Fibroblast of skin of left biceps (primary cell): Measurements from ENCODE around the gene CDCA4.
A peak's percentile ranks its signal among the peaks of the same experiment; 100 is the strongest.
"Not testable (repeated sequence)": the region's sequence is repeated elsewhere in the genome, so short reads cannot be mapped to it uniquely, and the experiment has no call there.

Experiments used
- DNase-seq, 2 experiments: peaks; one replicate each; pipeline ENCODE4 v3.0.0-alpha.2; 2013; ENCODE audit warnings: low read depth in 2 of 2

The CDCA4 gene

DNA sequence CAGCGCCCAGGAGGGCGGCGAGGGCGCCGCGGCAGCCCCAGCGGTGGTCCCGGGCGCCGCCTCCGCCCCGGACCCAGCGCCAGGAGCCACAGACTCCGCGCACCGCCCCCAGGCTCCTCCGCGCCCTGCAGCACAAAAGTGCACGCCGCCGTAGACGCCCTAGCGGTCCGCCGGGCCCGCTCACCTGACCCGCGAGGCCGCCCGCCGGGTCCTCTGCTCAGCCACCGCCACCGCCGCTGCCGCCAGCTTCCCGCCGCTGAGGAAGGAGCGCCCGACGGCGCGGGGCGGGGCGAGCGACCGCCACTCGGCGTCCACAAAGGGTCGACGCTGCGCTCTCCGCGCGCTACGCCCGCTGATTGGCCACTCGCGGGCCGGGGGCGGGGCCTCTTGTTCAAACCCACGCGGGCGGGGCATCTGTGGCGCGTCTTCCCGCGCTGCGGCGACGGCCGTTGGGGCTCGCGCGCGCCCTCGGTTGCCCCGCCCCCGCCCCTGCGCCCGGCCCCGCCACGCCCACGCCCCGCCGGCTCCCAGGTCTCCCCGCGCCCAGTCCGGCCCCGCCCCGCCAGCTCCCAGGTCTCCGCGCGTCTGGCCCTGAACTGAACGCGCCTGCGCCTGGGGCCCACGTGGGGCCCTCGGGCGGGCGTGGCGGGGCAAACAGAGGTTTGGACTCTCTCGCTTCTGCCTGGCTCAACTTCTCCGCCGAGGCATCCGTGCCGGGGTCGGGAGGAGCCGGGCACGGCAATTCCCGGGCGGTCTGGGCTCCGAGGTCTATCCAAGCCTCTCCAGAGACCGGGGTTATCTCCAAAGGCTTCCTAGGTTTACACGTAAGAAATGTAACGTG lies at the start of gene CDCA4:
Gene CDCA4 (minus strand): TSS at position 269 of the 841 bp plus-strand sequence. CDS start 9,154 bp downstream, outside the sequence.
- DNase-seq: peak; percentile 91 to 93

- no peak for DNase-seq
Observed at GRCh38 chr14:105069871-105070759, 49.2 kb upstream of the CDCA4 start.

DNA sequence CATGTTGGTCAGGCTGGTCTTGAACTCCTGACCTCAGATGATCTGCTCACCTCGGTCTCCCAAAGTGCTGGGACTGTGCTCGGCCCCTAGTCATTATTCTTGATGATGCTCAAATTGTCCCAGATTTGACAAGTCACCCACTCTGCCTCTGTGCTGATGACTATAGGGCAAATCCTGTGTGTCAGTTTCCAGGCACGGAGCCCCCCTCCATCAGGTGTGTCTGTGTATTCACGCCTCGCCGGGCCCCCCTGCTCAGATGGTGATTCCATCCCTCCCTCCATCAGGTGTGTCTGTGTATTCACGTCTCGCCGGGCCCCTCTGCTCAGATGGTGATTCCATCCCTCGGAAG lies 48.6 kb upstream of the CDCA4 start:
- DNase-seq: no peak

DNA sequence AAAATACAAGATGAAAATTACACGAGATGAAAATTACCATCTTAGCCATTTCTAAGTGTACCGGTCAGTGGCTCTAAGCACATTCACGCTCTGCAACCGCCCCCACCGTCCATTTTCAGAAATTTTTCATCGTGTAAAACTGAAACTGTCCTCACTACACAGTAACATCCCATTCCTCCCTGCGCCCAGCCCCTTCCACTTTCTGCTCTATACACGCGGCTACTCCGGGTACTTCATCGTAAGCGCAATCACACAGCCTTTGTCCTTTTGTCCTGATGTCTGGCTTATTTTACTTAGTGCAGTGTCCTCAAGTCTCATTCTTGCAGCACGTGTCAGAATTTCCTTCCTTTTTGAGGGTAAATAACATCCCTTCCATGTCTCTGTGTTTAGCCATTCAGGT lies 47.9 kb upstream of the CDCA4 start:
- DNase-seq: no peak

DNA sequence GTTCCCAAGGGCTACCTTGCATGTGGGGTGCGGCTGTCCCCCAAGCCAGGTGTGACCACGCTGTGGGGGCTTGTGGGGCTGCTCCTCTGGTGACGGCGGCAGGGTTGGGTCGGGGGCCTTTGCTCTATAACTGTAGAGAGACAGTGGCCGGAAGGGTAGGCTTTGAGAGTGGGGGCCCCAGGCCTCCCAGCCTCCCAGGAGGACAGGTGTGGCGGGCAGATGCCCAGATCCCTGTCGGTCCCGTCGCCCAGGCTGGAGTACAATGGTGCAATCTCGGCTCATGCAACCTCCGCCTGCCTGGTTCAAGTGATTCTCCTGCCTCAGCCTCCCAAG lies 47.1 kb upstream of the CDCA4 start:
- DNase-seq: no peak

- no peak for DNase-seq
Observed at GRCh38 chr14:105067140-105067968, 46.5 kb upstream of the CDCA4 start.

GRCh38 chr14:105066240-105067071 lies 45.6 kb upstream of the CDCA4 start:
- no peak for DNase-seq

DNA sequence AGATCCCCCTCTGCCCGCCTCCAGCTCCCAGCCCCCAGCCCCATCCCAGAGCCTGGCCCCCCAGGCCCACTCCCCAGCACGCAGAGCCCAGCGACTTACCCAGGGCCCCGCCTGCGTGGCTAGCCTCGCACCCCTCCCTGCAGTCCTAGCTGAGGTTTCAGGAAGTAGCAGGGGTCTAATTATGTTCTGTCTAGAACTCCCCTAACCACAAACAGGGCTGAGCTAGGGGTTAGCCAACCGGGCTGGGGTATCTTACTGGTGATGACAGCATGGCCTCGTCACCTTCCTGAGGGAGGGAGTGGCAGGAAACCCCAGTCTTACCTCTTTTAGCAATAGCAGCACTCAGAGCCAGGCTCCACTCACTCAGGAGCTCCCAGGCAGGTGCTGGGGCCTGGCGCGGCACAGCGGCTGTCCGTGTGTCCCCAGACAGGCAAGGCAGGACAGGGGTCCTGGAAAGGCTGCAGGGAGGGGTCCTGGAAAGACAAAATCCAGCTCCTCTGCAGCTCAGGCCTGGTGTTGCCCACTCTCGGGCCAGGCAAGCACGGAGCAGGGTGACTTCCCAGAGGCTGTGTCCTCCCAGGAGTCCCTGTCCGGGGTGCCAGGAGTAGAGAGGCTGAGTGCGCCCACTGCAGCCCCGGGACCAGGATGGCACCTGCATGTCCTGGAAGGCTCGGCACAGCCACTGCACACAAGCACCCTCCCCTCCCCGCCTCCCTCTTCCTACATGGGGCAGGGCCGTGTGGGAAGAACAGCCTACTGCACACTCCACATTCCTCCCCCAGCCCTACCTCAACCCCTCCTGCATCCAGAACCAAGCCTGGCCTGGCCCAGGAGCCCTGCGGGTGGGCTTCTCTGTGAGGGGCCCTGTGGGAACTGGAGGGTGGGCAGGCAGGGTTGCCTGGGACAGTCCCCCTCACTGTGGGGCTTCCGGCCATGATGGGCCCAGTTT lies 44.7 kb upstream of the CDCA4 start, which contains the start of gene GPR132:
Gene GPR132 (minus strand): TSS at position 151 of the 949 bp plus-strand sequence. CDS start 10,010 bp downstream, outside the sequence.
- no peak for DNase-seq

GRCh38 chr14:105064721-105065143 lies 43.8 kb upstream of the CDCA4 start:
- DNase-seq: no peak

- no peak for DNase-seq
Observed at GRCh38 chr14:105064001-105064400, 43.1 kb upstream of the CDCA4 start.

DNA sequence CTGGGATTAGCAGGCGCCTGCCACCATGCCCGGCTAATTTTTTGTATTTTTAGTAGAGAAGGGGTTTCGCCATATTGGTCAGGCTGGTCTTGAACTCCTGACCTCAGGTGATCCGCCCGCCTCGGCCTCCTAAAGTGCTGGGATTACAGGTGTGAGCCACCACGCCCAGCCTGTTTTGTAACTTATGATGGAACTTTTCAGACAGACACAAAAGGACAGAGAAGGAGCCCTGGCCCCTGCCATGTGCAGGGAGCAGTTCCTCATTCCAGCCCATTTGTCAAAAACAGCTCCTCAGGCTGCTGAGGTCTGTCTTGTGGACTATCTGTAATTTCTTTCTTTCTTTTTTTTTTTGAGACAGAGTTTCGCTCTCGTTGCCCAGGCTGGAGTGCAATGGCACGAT lies 42.6 kb upstream of the CDCA4 start:
- not testable (repeated sequence) for DNase-seq

GRCh38 chr14:105063056-105063455 lies 42.2 kb upstream of the CDCA4 start:
- no peak for DNase-seq

GRCh38 chr14:105062048-105062433 lies 41.2 kb upstream of the CDCA4 start:
- no peak for DNase-seq

GRCh38 chr14:105061428-105062047 lies 40.7 kb upstream of the CDCA4 start:
- DNase-seq: no peak

GRCh38 chr14:105060751-105061427 lies 40.0 kb upstream of the CDCA4 start:
- DNase-seq: no peak

DNA sequence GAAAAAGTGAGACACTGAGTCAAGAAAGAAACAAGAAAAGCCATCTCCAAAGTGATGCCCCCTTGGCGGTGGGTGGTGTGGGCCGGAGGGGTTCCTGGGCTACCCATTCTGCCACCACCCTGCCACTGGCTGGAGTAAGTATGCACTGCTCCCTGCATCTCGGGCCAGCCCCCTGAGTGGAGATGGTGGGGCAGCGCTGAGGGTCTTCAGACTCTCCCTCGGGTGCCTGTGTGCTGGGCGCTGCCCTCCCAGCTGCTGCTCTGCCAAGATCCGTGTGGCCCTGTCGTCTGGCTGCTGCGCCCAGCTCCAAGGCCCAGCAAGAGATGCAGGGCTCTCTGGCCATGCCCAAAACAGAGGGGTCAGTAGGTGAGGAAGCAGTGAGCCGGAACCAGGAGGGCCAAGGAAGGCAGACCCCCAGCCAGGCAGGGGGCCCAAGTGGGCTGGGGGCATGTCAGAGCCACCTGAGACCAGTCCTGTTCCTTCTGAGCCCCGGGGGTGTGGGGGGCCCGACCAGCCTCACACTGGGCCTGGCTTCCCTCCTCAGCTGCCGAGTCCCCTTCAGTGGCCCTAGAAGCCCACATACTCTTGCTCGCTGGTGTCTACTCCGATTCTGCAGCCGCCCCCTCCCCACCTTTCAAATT lies 39.2 kb upstream of the CDCA4 start:
- no peak for DNase-seq

- DNase-seq: no peak
Observed at GRCh38 chr14:105059035-105059924, 38.4 kb upstream of the CDCA4 start.
